Stimulated activated CD8-positive, alpha-beta memory T cell treated with anti-CD3 and anti-CD28 coated beads, Interleukin-7, amount 100 ng/mL, for 4 hours (primary cell): ENCODE data around the gene LDLRAD4.

ENCODE experiments used
- DNase-seq, 2 donors: peaks; one replicate each; pipeline ENCODE4 v3.0.0-alpha.2; 2020; ENCODE audit warnings: low read depth in 2 of 2

Gene LDLRAD4

GRCh38 chr18:13616041-13616440 is 397.5 kb downstream of the LDLRAD4 start:
- no peak for DNase-seq

DNA sequence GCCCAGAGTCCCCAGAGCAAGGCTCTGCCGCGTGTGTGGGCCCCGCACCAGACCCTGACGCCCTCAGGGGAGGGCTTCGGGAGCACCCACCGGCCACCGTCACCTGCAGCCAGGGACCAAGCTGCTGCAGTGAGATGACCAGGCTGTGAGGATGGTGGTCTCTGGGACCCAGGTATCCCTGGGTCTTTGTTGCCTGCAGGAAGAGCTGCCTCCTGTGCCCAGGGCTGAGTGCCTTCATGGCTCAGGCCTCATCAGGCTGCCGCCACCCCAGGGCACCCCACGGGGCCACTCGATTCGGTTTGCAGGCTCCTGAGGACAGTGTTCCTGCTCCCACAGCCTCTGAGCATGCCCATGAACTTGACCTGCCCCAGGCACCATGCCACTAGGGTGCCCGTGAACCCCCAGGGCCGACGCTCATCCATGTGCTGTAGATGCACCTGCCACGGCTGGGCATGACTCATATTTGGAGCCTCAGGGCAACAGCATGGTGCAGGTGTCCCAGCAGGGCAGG is 398.0 kb downstream of the LDLRAD4 start:
- no peak for DNase-seq

- no peak for DNase-seq
These were observed 399.4 kb downstream of the LDLRAD4 start for GRCh38 chr18:13617826-13618515.

DNA sequence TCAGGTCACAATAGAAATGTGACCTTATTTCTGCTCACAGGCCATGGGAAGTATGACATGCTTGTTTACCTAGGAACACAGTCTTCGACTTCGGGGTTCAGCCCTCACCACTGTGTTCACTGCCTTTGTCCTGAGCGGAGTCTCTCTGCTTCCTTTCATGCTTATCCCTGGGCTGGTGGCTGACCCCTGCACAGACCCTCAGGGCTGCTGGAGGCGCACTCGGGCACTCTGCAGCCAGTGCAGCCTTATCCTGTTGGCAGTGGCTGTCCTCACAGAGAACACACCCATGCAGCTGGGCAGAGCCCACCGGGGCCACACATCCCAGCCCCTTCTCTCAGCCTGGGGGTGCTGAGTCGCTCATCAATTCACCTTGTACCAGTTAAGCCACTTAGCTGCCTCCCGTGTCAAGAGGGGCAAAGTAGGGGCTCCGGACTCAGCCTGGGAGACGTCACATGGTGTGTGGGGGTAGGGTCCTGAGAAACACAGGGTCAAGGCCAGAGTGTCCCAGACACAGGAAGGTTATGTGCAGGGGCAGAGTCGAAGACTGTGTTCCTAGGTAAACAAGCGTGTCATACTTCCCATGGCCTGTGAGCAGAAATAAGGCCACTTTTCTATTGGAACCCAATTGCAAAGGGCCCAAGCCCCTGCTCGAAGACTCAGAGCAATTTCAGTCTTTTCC is 400.3 kb downstream of the LDLRAD4 start:
- no peak for DNase-seq

DNA sequence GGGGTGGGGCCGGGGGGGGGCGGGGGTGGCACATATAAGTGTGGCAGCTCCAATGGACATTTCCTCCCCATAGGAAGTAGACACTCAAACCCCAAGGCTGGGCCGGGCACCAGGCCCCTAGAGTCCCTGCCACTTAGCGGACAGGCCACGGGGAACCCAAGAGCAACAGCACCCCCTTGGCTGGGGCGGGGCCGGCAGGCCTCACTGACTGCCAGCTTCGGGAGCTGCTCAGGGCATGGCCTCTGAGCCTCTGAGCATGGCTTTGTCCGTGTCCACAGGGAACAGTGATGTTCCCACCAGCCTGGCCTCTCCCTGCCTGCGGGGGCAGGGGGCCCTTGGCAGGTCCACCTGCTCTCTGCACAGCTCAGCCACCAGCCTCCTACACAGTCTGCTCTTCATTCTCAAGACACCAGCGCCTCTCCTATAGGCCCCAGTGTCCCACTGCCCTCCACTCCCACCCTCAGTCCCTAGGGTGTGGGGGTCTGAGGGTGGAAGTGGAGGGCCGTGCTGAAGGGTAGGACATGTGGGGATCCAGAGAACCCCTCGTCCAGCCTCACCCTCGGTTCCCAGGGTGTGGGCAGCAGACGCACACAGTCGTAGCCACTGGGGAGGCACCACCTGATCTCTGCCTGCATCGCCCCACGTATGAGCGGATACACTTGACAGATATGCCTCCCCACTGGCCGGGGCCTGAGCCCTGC is 401.1 kb downstream of the LDLRAD4 start:
- DNase-seq = no peak

- no peak for DNase-seq
These were observed 401.7 kb downstream of the LDLRAD4 start for GRCh38 chr18:13620206-13620672.

- no peak for DNase-seq
These were observed 402.4 kb downstream of the LDLRAD4 start for GRCh38 chr18:13620818-13621445.

DNA sequence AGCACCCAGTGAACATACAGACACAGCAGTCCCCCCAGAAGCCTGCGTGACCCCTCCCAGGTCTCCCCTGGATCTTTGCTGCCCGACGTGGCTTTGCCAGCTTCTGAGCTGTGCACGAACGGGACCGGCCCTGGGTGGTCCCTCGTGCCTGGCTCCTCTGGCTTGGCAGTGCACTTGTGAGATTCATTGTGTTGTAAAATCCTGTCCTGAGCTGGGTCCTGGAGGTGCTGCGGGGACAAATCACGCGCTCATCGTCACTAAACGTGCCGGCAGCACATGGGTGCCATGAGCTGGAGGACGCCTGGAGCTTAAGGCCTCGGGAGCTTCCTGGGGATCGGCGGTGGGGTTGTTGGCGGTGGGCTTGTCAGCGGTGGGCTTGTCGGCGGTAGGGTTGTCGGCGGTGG is 402.9 kb downstream of the LDLRAD4 start:
- DNase-seq = no peak

- no peak for DNase-seq
These were observed 403.5 kb downstream of the LDLRAD4 start for GRCh38 chr18:13621886-13622619.

DNA sequence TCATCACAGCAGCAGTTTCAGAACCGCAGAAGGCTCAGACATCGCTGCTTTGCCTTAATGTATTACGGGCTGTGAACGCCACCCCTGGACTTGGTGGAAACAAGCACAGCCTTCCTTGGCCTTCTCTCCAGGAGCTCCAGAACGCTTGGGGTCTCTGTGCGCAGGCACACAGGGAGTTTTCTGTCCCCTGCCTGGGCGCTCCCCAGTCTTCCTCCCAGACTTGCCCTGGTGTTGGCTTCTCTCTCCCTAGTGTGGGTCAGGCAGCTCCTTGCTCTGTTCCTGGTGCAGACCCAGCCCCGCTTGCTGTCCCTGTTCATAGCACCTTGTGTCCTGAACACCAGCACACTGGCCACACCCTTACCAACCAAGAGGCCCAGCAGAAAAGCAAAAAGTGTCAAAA is 404.2 kb downstream of the LDLRAD4 start:
- DNase-seq = no peak

DNA sequence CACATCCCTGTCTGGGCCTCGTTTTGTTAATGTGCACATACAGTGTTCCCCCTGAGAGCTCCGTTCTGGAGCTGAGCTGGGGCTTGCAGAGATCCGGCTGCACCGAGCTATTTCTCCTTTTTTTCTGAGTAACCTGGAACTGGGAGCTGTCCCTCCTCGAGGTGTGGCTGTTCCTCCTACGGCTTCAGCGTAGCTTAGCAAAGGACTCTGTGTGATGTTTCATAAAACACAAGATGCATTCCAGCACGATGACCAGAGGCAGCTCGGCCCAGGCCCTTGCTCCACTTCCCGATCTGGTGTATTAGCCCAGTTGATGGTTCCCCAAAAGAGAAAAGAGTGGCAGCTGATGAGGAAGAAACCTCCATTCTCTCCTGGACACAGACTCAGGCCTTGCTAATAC is 404.8 kb downstream of the LDLRAD4 start:
- no peak for DNase-seq

DNA sequence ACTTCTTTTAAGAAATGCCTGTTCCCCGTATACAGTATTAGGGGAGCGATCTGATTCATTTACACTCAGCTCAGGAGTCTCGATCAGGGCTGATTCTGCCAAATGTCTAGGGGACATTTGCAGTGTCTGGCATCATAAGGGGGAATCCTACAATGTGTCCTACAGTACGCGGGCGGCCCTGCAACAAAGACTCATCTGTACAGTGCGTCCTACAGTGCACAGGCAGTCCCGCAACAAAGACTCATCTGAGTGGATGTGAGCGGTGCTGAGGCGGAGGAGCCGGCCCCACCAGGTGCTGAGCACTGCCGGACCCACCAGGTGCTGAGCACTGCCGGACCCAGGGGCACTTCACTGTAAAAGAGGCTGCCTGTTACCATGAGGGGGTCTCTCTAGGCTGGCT is 405.3 kb downstream of the LDLRAD4 start:
- DNase-seq = no peak

- no peak for DNase-seq
These were observed 406.1 kb downstream of the LDLRAD4 start for GRCh38 chr18:13624563-13625237.

DNA sequence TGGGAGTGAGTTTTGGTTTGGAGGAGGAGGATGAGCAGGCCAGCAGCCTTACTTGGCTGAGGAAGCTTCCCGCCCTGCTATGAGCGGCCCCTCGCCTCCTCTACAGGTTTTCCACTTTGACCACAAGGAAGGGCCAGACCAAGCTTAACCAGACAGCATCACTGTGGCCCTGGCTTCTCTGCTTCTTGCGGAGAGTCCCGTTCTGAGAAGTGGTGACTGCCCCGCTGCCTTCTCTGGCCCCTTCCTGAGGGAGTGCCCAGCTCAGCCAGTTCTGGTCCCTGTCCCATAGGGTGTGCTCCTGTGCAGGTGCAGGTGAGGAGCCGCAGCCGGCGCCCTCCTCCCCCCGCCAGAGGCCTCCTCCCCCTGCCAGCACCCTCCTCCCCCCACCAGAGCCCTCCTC is 406.8 kb downstream of the LDLRAD4 start:
- DNase-seq = no peak

DNA sequence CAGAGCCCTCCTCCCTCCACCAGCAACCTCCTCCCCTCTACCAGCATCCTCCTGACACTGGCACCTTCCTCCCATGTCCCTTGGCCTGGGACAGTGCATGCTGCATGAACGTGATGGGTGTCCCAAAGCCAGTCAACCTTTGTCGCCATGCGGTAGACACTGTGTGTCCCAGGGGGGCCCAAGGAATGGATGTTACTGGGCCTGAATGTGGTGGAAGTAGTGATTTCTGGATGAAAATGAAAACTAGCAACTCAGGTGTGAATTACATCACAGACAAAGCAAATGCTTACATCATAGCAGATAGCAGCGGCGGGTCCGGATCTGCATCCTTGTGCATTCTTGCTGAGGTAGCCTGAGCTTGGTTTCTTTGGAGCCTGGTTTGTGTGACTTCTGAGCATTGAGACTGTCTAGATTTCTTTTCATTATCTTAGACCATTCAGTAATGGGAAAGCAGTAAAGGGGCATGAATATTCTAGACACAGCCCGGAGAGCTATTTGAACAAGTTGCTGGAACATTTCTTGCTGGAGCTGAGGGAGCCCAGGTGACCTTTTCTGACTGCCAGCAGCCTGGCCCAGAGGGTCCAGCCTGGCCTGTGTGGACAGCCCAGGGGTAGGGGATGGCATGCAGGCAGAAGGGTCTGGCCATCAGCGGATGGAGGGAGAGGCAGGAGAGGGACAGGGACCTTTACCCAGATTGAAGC is 407.4 kb downstream of the LDLRAD4 start:
- DNase-seq = no peak

DNA sequence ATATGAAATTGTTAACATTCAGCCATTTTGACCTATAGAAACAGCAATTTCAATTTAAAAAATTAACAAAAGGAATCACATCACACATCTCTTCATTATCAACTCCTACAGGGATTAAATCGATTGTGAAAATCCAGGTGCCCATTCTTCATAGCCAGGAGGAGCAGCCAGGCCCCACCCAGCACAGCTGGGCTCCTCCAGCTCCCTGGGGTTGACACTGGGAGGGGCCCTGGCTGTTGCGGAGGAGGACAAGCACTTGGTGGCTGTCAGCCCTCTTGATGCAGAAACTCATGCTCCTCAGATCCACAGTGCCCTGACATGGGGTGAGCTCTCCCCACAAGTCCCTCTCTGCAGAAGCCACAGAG is 408.0 kb downstream of the LDLRAD4 start:
- no peak for DNase-seq

GRCh38 chr18:13627639-13628038 is 409.1 kb downstream of the LDLRAD4 start:
- DNase-seq = no peak

DNA sequence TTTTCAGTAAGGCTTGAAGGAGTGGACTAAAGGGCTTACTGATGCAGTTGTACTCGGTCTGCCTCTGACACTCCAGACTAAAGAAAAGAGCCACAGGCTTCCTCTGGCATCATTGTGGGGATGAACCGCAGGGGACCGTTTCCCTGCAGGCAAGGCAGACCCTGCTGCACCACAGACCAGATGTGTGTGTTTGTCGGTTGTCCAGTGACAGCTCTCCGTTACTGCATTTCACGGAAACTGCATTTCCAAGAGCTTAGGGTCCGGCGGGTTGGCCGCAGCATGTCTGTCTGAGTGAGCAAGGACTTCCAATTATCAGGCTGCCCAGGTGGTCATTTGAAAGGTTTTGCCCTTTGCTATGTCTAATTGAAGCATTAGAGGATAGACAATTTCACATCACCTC is 409.7 kb downstream of the LDLRAD4 start:
- DNase-seq = no peak

DNA sequence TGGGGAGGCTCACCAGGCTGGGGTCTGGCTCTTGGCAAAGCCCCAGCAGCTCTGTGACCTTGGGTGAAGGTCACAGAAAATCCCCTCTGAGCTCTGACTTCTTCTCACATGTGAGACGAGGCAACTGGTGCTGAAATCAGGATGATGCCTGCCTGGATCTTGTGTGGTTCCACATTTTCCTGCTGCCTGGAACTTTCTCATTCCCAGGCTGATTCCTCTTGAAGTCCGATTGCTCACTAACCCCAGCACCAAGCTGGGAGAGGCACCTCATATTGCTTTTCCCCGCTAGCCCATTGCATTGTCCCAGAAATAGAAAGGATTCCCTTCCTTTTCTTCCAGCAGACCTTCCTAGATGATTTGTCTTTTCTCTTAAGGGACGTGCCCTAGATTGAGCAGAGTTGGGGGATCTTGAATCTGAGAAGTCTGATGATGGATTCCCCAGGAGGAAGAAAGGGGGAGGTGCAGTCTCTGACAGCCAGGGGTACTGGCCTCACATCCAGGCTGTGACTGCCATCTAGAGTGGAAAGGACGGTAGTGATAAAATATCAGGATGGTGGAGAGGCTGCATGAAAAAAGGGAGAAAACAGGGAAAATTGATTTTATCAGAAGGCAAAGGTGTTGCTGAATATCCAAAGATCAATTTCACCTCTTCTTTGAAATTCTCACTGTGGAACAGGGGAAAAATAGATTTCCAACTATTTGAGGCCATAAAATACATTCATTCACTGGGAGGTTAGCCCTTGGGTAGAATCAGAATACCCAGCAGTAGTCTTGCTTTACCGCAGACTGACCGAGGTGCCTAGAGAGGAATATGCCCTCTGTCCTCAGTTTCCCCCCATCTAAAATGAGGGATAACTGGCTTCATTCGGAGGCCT is 411.5 kb downstream of the LDLRAD4 start:
- peak in 1 of 2 donors; percentile 30 for DNase-seq
